Measurements from ENCODE around the gene SNX21.
A peak's percentile ranks its signal among the peaks of the same experiment; 100 is the strongest.
"Not testable (repeated sequence)": the region's sequence is repeated elsewhere in the genome, so short reads cannot be mapped to it uniquely, and the experiment has no call there.

SNX21 gene

GRCh38 chr20:45827030-45827652 lies 6.5 kb upstream of the SNX21 start, which contains the start of gene TNNC2:
TNNC2 (minus strand) TSS chr20:45827312; CDS start chr20:45827248, 64 bp downstream.
- Histone ChIP-seq H3K4me3 (replicated peaks; ENCODE audit: low read depth, low read length) (no peak within 1 kb of the TSS), H3K36me3 (ENCODE audit: control insufficient read depth, insufficient read depth, low read length) (no peaks in the 10 kb centered on the region), H3K27me3 (replicated peaks; ENCODE audit: control insufficient read depth, insufficient read depth, low read length) (no peaks in the 10 kb centered on the region)
- TF ChIP-seq CTCF (IDR thresholded peaks at IDR 0.05; ENCODE audit: insufficient read depth, low read length, poor library complexity, severe bottlenecking), result no peak
- no peak for DNase-seq (ENCODE audit: extremely low read depth, insufficient read length)

- DNase-seq (ENCODE audit: extremely low read depth, insufficient read length), result no peak
- no peak overlapping the region for H3K4me3 ChIP-seq (replicated peaks; ENCODE audit: low read depth, low read length)
- no peaks in the 10 kb centered on the region for H3K36me3 ChIP-seq (ENCODE audit: control insufficient read depth, insufficient read depth, low read length)
- TF ChIP-seq CTCF (IDR thresholded peaks at IDR 0.05; ENCODE audit: insufficient read depth, low read length, poor library complexity, severe bottlenecking), result no peak
- H3K27me3 ChIP-seq (replicated peaks; ENCODE audit: control insufficient read depth, insufficient read depth, low read length), result no peaks in the 10 kb centered on the region
These were observed 5.9 kb upstream of the SNX21 start for GRCh38 chr20:45827712-45828111.

GRCh38 chr20:45828589-45828988 lies 5.0 kb upstream of the SNX21 start:
- TF ChIP-seq CTCF (IDR thresholded peaks at IDR 0.05; ENCODE audit: insufficient read depth, low read length, poor library complexity, severe bottlenecking), result no peak
- Histone ChIP-seq H3K36me3 (ENCODE audit: control insufficient read depth, insufficient read depth, low read length) (no peaks in the 10 kb centered on the region), H3K27me3 (replicated peaks; ENCODE audit: control insufficient read depth, insufficient read depth, low read length) (no peaks in the 10 kb centered on the region), H3K4me3 (replicated peaks; ENCODE audit: low read depth, low read length) (no peak overlapping the region)
- DNase-seq (ENCODE audit: extremely low read depth, insufficient read length), result no peak

GRCh38 chr20:45829673-45830106 lies 3.9 kb upstream of the SNX21 start:
- DNase-seq (ENCODE audit: extremely low read depth, insufficient read length); H3K27me3 ChIP-seq (replicated peaks; ENCODE audit: control insufficient read depth, insufficient read depth, low read length); H3K36me3 ChIP-seq (ENCODE audit: control insufficient read depth, insufficient read depth, low read length); H3K4me3 ChIP-seq (replicated peaks; ENCODE audit: low read depth, low read length): not testable (repeated sequence)

GRCh38 chr20:45832619-45833018 lies 980 bp upstream of the SNX21 start:
- Histone ChIP-seq H3K27me3 (replicated peaks; ENCODE audit: control insufficient read depth, insufficient read depth, low read length) (no peaks in the 10 kb centered on the region), H3K4me3 (replicated peaks; ENCODE audit: low read depth, low read length) (no peak overlapping the region), H3K36me3 (ENCODE audit: control insufficient read depth, insufficient read depth, low read length) (no peaks in the 10 kb centered on the region; the same call in 1 of the 2 replicates)
- no peak for DNase-seq (ENCODE audit: extremely low read depth, insufficient read length)
- no peak for TF ChIP-seq CTCF (IDR thresholded peaks at IDR 0.05; ENCODE audit: insufficient read depth, low read length, poor library complexity, severe bottlenecking)

- DNase-seq (ENCODE audit: extremely low read depth, insufficient read length), result peak; percentile 60
- no peak for TF ChIP-seq CTCF (IDR thresholded peaks at IDR 0.05; ENCODE audit: insufficient read depth, low read length, poor library complexity, severe bottlenecking)
- peak overlapping the region; percentile 71 for H3K4me3 ChIP-seq (replicated peaks; ENCODE audit: low read depth, low read length)
- no peaks in the 10 kb centered on the region for H3K27me3 ChIP-seq (replicated peaks; ENCODE audit: control insufficient read depth, insufficient read depth, low read length)
- no peaks in the 10 kb centered on the region; the same call in 1 of the 2 replicates for H3K36me3 ChIP-seq (ENCODE audit: control insufficient read depth, insufficient read depth, low read length)
These were observed 541 bp downstream of the SNX21 start for GRCh38 chr20:45833883-45834796.
